GM21786 (cell line): ENCODE results near the gene CNTN5.

Experiments used
- ATAC-seq: cut with Tn5 transposase; IDR thresholded peaks from one replicate; pipeline ENCODE4 v1.9.1; 2021; ENCODE audit not compliant: unreplicated experiment

Gene CNTN5

GRCh38 chr11:99162819-99163218, 142.1 kb downstream of the CNTN5 start:
- no peak for ATAC-seq

GRCh38 chr11:99170591-99170990, 149.8 kb downstream of the CNTN5 start:
- ATAC-seq, result no peak

- ATAC-seq, result no peak
These were observed 150.6 kb downstream of the CNTN5 start for GRCh38 chr11:99171330-99171729.

DNA sequence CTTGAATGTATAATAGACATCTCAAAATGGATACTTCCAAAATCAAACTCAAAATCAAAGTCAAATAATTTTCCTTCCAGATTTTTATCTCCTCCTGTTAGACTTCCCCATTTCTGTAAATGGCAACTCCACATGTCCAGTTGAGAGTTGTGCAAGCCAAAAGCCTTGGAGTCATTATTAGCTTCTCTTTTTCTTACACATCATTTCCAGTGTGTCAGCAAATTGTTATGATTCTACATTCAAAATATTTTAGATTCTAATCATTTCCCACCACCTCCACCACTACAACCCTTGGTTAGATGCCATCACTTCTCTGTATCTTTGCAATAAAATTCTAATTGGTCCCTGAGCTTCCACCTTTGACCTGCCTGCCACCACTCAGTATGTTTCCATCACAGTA, 155.7 kb downstream of the CNTN5 start:
- no peak for ATAC-seq

DNA sequence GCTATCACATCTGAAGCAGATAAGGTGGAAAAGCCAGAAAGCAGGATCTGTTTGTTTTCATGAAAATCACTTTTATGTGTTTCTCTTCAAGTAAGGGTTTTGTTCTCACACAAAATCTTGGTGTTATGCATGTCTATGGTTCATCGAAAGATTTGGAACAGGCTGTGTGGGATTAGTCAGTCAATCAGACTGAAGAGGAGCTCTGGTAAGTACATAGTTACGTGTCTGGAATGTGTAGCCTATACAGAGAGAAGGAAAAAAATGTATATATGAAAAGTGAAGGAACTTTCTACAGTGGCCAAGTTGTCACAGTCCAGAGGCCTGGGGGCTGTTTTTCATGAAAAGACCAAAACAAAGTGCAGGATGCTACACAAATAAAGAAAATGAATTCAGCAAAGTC, 156.7 kb downstream of the CNTN5 start:
- ATAC-seq, result no peak

- ATAC-seq, result no peak
These were observed 163.4 kb downstream of the CNTN5 start for GRCh38 chr11:99184146-99184545.

GRCh38 chr11:99188221-99188620, 167.5 kb downstream of the CNTN5 start:
- no peak for ATAC-seq

GRCh38 chr11:99192716-99193115, 172.0 kb downstream of the CNTN5 start:
- no peak for ATAC-seq

DNA sequence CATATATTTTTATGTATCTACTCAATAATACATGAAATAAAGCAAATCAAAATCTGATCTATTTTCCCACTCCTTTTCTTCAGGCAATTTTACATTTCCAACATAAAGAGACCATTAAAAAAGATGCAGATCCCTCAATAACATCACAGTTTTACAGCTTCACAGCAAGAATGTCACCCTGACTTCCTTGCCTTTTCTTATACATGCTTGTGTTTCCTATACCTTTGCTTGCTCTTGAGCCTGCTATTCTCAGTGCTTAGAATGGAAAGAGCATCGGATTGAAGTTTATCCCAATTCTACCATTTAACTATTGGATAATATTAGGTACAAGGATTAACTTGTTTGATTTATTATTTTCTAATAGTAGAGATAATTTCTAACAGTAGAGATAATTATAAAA, 176.7 kb downstream of the CNTN5 start:
- ATAC-seq, result no peak

GRCh38 chr11:99198215-99198614, 177.5 kb downstream of the CNTN5 start:
- no peak for ATAC-seq

GRCh38 chr11:99199341-99199740, 178.6 kb downstream of the CNTN5 start:
- no peak for ATAC-seq

DNA sequence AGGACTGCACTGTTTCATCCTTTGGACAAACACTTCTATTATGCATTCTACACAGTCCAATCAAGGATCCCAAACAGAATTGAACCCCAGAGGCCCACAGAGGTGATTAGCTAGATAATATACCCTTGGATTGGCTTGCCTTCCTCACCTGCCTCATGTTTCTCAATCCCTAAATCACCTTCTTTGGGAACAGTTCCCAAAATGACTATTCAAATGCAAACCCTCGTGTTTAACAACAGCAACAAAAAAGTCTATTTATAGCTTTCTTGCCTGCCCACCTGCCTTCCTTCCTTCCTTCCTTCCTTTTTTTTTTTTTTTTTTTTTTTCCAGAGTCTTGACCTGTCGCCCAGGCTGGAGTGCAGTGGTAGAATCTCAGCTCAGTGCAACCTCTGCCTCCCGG, 180.0 kb downstream of the CNTN5 start:
- ATAC-seq, result no peak

DNA sequence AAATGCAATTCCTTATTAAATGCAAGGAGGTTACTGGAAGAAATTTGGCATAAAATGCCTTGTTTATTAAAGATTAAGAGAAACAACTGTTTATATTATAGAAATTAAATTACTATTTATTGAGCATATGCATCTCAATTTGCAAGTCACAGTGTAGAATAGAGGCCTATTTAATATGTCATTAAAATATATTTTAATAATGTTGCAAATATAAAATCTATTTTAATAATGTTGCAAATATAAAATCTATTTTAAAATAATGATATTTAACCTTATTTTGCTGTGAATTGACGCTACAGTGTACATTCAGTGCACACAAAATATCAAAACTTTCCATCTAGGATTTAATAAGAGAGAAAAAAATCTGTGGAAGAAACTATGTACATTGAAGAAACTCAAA, 188.1 kb downstream of the CNTN5 start:
- ATAC-seq, result no peak

DNA sequence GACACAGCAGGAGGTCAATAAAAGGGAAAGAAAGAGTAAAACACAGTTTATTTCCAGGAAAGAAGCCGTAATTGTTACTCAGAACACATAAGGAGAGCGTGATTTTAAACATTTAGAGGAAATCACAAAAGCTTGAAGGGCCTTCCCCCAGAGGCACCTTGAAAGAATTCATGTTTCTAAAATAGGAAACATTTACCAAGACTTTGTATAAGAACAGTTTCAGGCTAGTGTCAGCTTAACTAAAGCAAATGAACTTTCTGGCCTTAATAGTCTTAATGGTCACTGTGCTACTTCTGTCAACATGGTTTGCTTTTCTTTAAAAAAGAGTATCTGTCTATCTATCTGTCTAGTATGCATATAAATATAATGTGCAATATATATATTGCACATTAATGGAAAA, 208.8 kb downstream of the CNTN5 start:
- no peak for ATAC-seq

DNA sequence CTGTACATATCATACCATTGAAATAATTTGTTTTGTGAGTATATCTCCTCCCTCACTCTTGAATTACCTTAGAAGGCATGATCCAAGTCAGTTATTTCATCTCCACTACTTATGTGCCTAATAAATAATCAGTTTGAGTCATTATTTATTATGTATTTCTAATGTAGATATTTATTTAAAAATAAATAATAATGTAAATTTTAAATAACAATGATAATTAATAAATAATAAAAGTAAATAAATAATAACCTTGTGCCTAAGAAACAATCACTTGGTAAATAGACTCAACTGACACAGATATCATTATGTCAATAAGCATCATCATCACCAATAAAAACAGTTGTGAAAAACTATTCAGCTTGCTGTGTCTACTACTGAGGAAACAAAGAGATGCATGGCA, 213.8 kb downstream of the CNTN5 start:
- no peak for ATAC-seq

GRCh38 chr11:99238401-99238800, 217.7 kb downstream of the CNTN5 start:
- no peak for ATAC-seq

GRCh38 chr11:99240192-99241030, 219.7 kb downstream of the CNTN5 start:
- ATAC-seq, result no peak

GRCh38 chr11:99241066-99241465, 220.3 kb downstream of the CNTN5 start:
- ATAC-seq, result no peak

DNA sequence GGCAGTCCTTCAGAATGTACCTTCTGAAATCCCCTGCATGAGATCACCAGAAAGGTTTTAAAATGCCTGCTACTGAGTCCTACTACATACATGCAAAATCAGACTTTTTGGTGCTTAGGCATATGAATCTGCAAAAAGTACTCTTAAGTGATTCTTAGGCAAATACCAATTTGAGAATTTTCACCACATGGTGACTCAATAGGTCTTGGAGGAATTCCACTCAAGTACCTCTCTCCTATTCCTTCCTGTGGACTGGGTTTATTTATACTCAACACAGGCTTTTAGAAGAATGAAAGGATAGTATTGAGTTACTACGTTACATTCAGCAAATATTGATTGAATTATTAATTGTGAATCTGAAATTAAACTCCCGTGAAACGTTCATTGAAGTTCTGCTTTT, 223.9 kb downstream of the CNTN5 start:
- ATAC-seq, result no peak

- no peak for ATAC-seq
These were observed 225.4 kb downstream of the CNTN5 start for GRCh38 chr11:99246199-99246598.

DNA sequence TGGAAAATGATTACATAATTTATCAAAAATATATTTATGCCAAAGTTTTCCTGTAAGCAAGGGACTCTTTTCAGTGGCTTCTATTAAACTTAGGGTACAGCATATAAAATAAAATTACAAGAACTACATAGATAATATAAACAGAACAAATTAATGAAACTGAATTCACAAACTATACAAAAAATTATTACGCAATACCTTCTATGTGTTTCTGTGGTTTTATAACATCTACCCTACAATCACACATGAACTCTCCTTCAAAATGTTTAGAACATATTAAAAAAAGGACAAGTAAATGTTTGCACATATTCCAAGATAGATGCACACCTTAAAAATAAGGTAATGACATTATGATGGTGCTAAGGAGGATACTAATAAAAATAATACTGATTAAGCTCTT, 235.9 kb downstream of the CNTN5 start:
- ATAC-seq, result no peak

- ATAC-seq, result no peak
These were observed 236.4 kb downstream of the CNTN5 start for GRCh38 chr11:99257131-99257530.

DNA sequence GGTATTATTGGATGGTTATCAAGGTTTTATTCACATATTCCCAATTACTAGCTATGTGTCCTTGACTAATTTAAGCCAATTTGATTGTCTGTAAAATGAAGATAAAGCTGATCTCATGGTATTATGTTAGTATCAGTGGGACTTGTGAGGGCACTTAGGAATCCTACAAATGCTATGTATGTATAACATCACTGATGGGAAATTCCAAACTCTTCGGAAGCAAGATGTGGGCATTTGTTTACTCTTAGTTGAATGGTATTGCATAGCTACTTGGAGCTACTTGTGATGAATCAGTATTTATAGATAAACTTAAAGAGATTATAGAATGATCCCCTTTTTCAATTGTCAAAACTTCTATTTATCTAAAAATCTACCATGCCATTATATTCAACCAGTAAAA, 239.9 kb downstream of the CNTN5 start:
- no peak for ATAC-seq
